ENCODE measurements around the gene TRIOBP. TPM values are rescaled to one million over a fixed set of nuclear protein-coding genes. Genes with fewer than 3 reads are reported as not detected.

The TRIOBP gene
- total RNA-seq, 6 experiments from 2014 or later = 74.3 to 92.5 (median 91.6) TPM

GRCh38 chr22:37681001-37681424 lies 15.8 kb upstream of the TRIOBP start:
- peak overlapping the region; percentile 94 for H3K27ac Mint-ChIP-seq
- H3K4me1 Mint-ChIP-seq (ENCODE audit: low read depth) = peaks cover 36% of the 10 kb centered on the region
- H3K27me3 Mint-ChIP-seq (ENCODE audit: insufficient read depth) = peaks cover 21% of the 10 kb centered on the region
- H3K4me3 Mint-ChIP-seq = peak overlapping the region; percentile 12; the same call in 1 of the 2 replicates
- DNase-seq = peak; percentile 70
- H3K9me3 Mint-ChIP-seq = no peaks in the 10 kb centered on the region
- TF ChIP-seq CTCF (IDR thresholded peaks at IDR 0.05) = no peak
- H3K36me3 Mint-ChIP-seq (ENCODE audit: low read depth) = peaks cover 27% of the 10 kb centered on the region

- peak; percentile 94 for TF ChIP-seq CTCF (IDR thresholded peaks at IDR 0.05)
Observed at GRCh38 chr22:37681556-37682049, 15.2 kb upstream of the TRIOBP start.

GRCh38 chr22:37684803-37685615 lies 11.8 kb upstream of the TRIOBP start:
- no peak for DNase-seq
- Mint-ChIP-seq H3K4me3 (no peak overlapping the region), H3K27me3 (ENCODE audit: insufficient read depth) (peaks cover 8% of the 10 kb centered on the region; the same call in 1 of the 2 replicates), H3K4me1 (ENCODE audit: low read depth) (peaks cover 42% of the 10 kb centered on the region), H3K27ac (no peak overlapping the region), H3K36me3 (ENCODE audit: low read depth) (peaks cover 7% of the 10 kb centered on the region), H3K9me3 (no peaks in the 10 kb centered on the region)
- no peak for TF ChIP-seq CTCF (IDR thresholded peaks at IDR 0.05)

More at GRCh38 chr22:37681556-37682049, 15.2 kb upstream of the TRIOBP start:
- Mint-ChIP-seq H3K36me3 (ENCODE audit: low read depth) (peaks cover 23% of the 10 kb centered on the region), H3K27me3 (ENCODE audit: insufficient read depth) (peaks cover 19% of the 10 kb centered on the region), H3K9me3 (no peaks in the 10 kb centered on the region), H3K4me3 (peak overlapping the region; percentile 12; the same call in 1 of the 2 replicates), H3K4me1 (ENCODE audit: low read depth) (peaks cover 39% of the 10 kb centered on the region), H3K27ac (peak overlapping the region; percentile 94)
- peak; percentile 75 for DNase-seq

GRCh38 chr22:37686002-37686982 lies 10.6 kb upstream of the TRIOBP start, which contains the start of gene NOL12:
TSS of gene NOL12 (plus strand) at chr22:37686343. CDS start at chr22:37686393, 50 bp downstream.
- H3K27ac Mint-ChIP-seq = peak within 1 kb of the TSS; percentile 84
- H3K4me3 Mint-ChIP-seq = peak within 1 kb of the TSS; percentile 100
- H3K36me3 Mint-ChIP-seq (ENCODE audit: low read depth) = peaks cover 16% of the 10 kb centered on the region
- peak; percentile 33; the same call in 1 of the 2 replicates for TF ChIP-seq CTCF (IDR thresholded peaks at IDR 0.05)
- peaks cover 4% of the 10 kb centered on the region; the same call in 1 of the 2 replicates for H3K27me3 Mint-ChIP-seq (ENCODE audit: insufficient read depth)
- no peaks in the 10 kb centered on the region for H3K9me3 Mint-ChIP-seq
- DNase-seq = peak; percentile 73
- peaks cover 29% of the 10 kb centered on the region for H3K4me1 Mint-ChIP-seq (ENCODE audit: low read depth)

- Mint-ChIP-seq H3K27me3 (ENCODE audit: insufficient read depth) (peaks cover 2% of the 10 kb centered on the region), H3K27ac (no peak overlapping the region), H3K9me3 (no peaks in the 10 kb centered on the region), H3K4me3 (no peak overlapping the region), H3K36me3 (ENCODE audit: low read depth) (peaks cover 25% of the 10 kb centered on the region), H3K4me1 (ENCODE audit: low read depth) (peaks cover 24% of the 10 kb centered on the region)
- DNase-seq = no peak
- no peak for TF ChIP-seq CTCF (IDR thresholded peaks at IDR 0.05)
Observed at GRCh38 chr22:37690407-37690806, 6.4 kb upstream of the TRIOBP start.
